Measurements from ENCODE around the gene TIMM50. TPM values are rescaled to one million over a fixed set of nuclear protein-coding genes. Genes with fewer than 3 reads are reported as not detected.
A peak's percentile ranks its signal among the peaks of the same experiment; 100 is the strongest.

TIMM50 gene
- total RNA-seq, 1 donor from 2014 or later: 64.9 TPM

- no peak for DNase-seq (ENCODE audit: low spot score)
These were observed 19.9 kb downstream of the TIMM50 start for GRCh38 chr19:39500543-39500942.

DNA sequence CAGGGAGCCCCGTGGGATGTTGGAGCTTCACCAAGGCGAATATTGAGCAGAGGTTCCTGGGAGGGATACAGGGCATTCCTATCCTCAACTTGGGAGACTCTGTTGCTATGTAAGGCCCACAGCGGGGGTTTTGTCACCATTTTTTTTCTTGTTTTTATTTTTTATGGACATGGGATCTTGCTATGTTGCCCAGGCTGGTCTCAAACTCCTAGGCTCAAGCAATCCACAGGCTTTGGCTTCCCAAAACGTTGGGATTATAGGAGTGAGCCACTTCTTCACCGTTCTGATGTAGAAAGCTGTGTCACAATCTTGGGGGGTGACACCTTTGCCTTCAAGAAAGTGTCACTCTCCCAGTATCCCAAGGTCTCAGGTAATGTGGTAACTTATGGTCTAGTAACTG is 20.7 kb downstream of the TIMM50 start:
- no peak for DNase-seq (ENCODE audit: low spot score)

DNA sequence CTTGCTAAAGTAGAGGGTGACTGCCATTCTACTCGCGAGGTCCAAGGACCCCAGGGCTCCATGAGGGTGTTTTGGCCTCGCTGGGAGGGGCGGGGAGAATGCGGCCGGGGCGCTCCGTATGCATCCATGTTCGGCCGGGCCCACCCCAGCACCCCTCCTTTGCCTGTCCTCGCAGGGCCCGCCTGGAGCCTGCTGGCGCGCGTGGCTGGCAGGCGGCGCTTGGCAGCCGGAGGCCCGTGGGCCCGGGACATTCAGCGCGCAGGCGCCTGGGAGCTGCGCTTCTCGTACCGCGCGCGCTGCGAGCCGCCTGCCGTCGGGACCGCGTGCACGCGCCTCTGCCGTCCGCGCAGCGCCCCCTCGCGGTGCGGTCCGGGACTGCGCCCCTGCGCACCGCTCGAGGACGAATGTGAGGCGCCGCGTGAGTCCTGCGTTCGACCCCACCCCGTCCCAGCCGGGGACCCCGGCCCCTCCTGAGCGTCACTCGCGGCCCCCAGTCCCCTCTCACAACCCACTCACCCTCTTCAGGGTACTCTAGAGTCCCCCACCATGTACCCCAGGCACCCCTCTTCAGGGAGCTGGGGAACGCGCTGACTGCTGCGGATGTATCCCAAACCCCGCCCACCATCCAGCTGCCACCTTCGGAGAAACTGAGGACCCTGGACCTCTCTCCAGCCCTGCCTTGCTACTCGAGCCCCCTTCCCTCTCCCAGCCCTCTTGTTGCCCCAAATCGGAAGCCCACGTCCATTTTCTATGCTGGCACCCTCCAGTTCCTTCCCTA is 22.2 kb downstream of the TIMM50 start:
- no peak for DNase-seq (ENCODE audit: low spot score)

DNA sequence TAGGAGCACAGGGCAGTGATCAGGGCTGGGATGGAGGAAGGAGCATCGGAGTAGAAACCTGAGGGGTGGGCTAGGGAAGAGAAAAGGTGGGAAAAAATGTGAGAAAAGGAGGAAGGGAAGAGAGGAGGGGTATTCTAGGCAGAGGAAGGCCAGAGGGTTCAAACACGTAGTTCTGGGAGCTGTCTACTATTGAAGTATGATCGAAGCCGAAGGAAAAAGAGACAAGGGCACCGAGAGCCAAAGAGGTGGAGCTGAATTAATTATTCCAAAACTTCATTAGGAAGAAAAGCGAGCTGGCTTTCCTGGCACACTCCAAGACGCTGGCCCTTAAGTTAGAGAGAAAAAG is 25.9 kb downstream of the TIMM50 start:
- DNase-seq (ENCODE audit: low spot score): no peak

- DNase-seq (ENCODE audit: low spot score): no peak
These were observed 26.5 kb downstream of the TIMM50 start for GRCh38 chr19:39506944-39507714.

GRCh38 chr19:39507715-39508364 is 27.2 kb downstream of the TIMM50 start:
- no peak for DNase-seq (ENCODE audit: low spot score)

GRCh38 chr19:39508629-39509028 is 28.0 kb downstream of the TIMM50 start:
- no peak for DNase-seq (ENCODE audit: low spot score)

GRCh38 chr19:39509233-39509632 is 28.6 kb downstream of the TIMM50 start:
- no peak for DNase-seq (ENCODE audit: low spot score)

- DNase-seq (ENCODE audit: low spot score): no peak
These were observed 32.4 kb downstream of the TIMM50 start for GRCh38 chr19:39512988-39513387.

DNA sequence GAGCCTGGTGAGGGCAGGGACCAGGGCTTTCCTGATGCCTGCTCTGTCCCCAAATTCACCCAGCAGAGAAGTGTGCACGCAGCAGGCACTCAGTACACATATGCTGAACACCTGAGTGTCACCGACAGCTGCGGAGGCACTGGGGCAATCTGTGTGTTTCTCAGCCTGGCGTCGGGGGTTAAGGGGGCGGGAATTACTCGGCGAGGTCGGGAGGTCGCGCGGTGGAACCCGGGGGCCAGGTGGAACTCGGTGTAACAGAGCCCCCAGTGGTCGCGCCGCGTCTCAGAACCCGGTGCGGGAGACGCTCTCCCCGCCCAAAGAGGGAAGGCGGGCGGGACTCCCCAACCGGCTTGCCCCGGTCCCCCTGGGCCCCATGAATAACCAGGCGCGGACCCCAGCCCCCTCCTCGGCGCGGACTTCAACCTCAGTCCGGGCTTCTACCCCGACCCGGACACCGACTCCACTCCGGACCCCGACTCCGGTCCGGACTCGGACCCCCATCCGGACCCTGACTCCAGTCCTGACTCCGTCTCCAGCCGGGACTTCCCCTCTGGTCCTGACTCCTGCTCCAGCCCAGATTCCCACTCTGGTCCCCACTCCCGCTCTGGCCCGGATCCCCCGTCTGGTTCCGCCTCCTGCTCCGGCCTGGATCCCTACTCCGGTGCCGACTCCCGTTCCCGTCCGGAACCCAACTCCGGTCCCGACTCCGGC is 34.4 kb downstream of the TIMM50 start, which contains the start of gene SELENOV:
Gene SELENOV, plus strand, starts transcription at position 300 of the 711 bp plus-strand sequence. Its CDS starts 74 bp downstream, at position 374.
- no peak for DNase-seq (ENCODE audit: low spot score)

DNA sequence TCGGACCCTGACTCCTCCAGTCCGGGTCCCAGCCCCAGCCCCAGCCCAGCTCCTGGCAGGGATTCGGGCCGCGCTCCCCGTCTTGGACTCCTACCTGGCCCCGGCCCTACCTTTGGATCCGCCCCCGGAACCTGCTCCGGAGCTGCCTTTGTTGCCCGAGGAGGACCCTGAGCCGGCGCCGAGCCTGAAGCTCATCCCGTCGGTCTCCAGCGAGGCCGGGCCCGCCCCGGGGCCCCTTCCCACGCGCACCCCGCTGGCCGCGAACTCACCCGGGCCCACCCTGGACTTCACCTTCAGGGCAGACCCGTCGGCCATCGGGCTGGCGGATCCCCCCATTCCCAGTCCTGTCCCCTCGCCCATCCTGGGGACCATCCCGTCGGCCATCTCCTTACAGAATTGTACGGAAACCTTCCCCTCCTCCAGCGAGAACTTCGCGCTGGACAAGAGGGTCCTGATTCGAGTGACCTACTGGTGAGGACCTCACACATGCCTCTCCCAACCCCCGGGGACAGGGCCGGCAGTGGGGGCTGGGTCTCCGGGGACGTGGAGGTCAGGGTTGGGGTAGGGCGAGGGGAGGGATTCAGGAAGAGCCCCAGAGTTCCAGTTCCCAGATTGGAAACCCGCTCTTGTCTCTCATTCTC is 35.0 kb downstream of the TIMM50 start:
- no peak for DNase-seq (ENCODE audit: low spot score)

- DNase-seq (ENCODE audit: low spot score): no peak
These were observed 35.6 kb downstream of the TIMM50 start for GRCh38 chr19:39516270-39516669.

GRCh38 chr19:39517432-39517831 is 36.8 kb downstream of the TIMM50 start:
- no peak for DNase-seq (ENCODE audit: low spot score)

DNA sequence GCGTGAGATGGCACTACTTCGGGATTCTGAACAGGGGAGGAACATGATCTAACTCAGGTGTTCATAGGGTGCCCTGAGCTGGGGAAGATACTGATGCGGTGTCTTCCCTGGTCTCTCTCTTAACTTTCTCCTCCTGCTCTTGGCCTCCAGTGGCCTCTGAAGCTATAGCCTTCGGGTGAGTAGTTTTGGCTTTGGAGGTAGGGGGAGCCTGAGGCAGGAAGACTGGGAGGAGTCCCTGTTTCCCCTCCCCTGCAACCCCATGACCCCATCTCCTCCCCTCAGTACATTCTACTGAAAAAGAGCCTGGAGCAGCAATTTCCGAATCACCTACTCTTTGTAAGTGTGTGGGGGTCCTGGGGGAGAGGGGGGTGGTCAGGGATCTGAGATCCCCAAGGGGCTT is 37.8 kb downstream of the TIMM50 start:
- DNase-seq (ENCODE audit: low spot score): no peak

DNA sequence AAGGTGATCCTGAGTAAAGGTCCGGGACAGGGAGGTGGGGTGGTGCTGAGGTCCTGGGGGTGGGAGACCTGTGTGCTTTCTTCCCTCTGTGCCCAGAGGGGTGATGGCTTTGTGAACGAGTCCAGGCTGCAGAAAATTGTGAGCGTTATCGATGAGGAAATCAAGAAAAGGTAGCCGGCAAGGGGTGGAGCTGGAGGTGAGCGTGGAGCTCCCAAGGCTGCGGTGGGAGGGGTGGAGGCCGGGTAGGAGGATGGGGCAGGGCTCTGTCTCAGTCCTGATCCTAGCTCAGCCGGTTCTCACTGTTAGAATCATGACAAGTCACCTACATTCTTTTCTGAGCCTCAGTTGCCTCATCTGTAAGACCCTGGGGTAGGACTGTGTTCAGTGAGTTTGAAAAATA is 38.3 kb downstream of the TIMM50 start:
- no peak for DNase-seq (ENCODE audit: low spot score)

- no peak for DNase-seq (ENCODE audit: low spot score)
These were observed 40.2 kb downstream of the TIMM50 start for GRCh38 chr19:39520541-39521484.

GRCh38 chr19:39524495-39524894 is 43.9 kb downstream of the TIMM50 start:
- DNase-seq (ENCODE audit: low spot score): no peak

DNA sequence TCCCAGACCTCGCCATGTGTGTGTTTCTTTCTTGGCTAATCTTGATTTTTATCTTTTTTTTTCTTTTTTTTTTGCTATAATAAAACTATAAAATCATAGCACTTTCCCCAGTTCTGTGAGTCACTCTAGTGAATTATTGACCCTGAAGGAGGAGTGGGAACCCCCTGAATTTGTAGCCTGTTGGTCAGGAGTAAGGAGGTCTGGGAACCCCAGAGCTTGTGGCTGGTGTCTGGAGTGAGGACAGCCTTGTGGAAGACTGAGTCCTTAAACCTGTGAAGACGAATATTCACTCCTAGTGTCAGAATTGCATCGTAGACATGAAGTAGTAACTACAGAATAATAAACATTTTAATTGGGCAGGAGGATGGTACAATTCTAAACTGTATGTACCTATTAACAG is 44.6 kb downstream of the TIMM50 start:
- no peak for DNase-seq (ENCODE audit: low spot score)

DNA sequence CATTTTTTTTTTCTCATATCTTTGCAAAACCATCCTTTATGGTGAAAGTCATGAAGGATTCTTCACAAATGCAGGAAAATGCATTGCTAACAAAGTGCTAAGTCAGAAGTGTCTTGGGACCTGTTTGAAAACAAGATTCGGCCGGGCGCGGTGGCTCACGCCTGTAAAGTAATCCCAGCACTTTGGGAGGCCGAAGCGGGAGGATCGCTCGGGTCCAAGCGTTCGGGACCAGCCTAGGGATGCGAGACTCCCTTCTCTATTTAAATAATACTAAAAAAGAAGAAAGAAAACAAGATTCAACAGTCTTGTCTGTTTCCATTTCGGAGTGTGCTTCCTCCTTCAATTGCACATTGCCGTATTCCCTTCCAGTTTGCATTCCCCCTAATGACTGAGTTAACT is 51.2 kb downstream of the TIMM50 start:
- no peak for DNase-seq (ENCODE audit: low spot score)

GRCh38 chr19:39532233-39533002 is 51.8 kb downstream of the TIMM50 start, which contains the start of gene EID2B:
EID2B (minus strand) TSS chr19:39532852; CDS start chr19:39532802, 50 bp downstream.
- peak; percentile 95 for DNase-seq (ENCODE audit: low spot score)
